SW480 (cell line): ENCODE results near the gene CCNL2.
"Not testable (repeated sequence)": the region's sequence is repeated elsewhere in the genome, so short reads cannot be mapped to it uniquely, and the experiment has no call there.

ENCODE experiments used
- DNase-seq: peaks from one replicate; pipeline ENCODE4 v3.0.0-alpha.2; 2016; ENCODE audit warnings: low spot score

CCNL2 gene

GRCh38 chr1:1399187-1399871 lies at the start of gene CCNL2:
Gene CCNL2 (minus strand): TSS chr1:1399335. CDS start chr1:1399306, 29 bp downstream.
- DNase-seq, result peak; percentile 96

- DNase-seq, result not testable (repeated sequence)
Measured at GRCh38 chr1:1446631-1447030, 47.5 kb upstream of the CCNL2 start.

GRCh38 chr1:1442069-1442770 lies 43.1 kb upstream of the CCNL2 start:
- no peak for DNase-seq

- no peak for DNase-seq
Measured at GRCh38 chr1:1441002-1441888, 42.1 kb upstream of the CCNL2 start.

GRCh38 chr1:1440262-1441001 lies 41.3 kb upstream of the CCNL2 start:
- no peak for DNase-seq

- DNase-seq, result no peak
Measured at GRCh38 chr1:1439546-1440261, 40.6 kb upstream of the CCNL2 start.

GRCh38 chr1:1438531-1439381 lies 39.6 kb upstream of the CCNL2 start:
- no peak for DNase-seq

GRCh38 chr1:1437904-1438376 lies 38.8 kb upstream of the CCNL2 start:
- peak; percentile 70 for DNase-seq

- no peak for DNase-seq
Measured at GRCh38 chr1:1437033-1437903, 38.1 kb upstream of the CCNL2 start.

GRCh38 chr1:1436630-1437032 lies 37.5 kb upstream of the CCNL2 start:
- DNase-seq, result no peak

GRCh38 chr1:1435911-1436629 lies 36.9 kb upstream of the CCNL2 start:
- DNase-seq, result no peak

- DNase-seq, result no peak
Measured at GRCh38 chr1:1435106-1435903, 36.2 kb upstream of the CCNL2 start, which contains the start of gene VWA1. Gene VWA1 (plus strand): TSS chr1:1435690. CDS start chr1:1435749, 59 bp downstream.

- no peak for DNase-seq
Measured at GRCh38 chr1:1434824-1435105, 35.6 kb upstream of the CCNL2 start.

GRCh38 chr1:1434131-1434823 lies 35.1 kb upstream of the CCNL2 start:
- DNase-seq, result no peak

GRCh38 chr1:1433804-1434130 lies 34.6 kb upstream of the CCNL2 start:
- DNase-seq, result no peak

GRCh38 chr1:1432951-1433803 lies 34.0 kb upstream of the CCNL2 start:
- DNase-seq, result peak; percentile 83
